Osteoblast (primary cell): ENCODE measurements around the gene NEK10. TPM values are rescaled to one million over a fixed set of nuclear protein-coding genes. Genes with fewer than 3 reads are reported as not detected.

ENCODE experiments used
- DNase-seq: peaks from one replicate; pipeline ENCODE4 v3.0.0; 2011; ENCODE audit warnings: low spot score, mixed read lengths; ENCODE audit not compliant: insufficient read length; ENCODE audit errors: missing footprints
- H2AFZ ChIP-seq: 2 replicates; pipeline ENCODE4 v1.6.0; 2011; ENCODE audit warnings: mild to moderate bottlenecking, low read length
- H3K27ac ChIP-seq: 2 replicates; pipeline ENCODE4 v1.5.1; 2011; ENCODE audit warnings: mild to moderate bottlenecking, low read depth, low read length, moderate library complexity
- H3K27me3 ChIP-seq: 2 replicates; pipeline ENCODE4 v1.6.0; 2012; ENCODE audit warnings: mild to moderate bottlenecking, control low read depth, inconsistent platforms, low read length, moderate library complexity; ENCODE audit not compliant: insufficient read depth
- H3K36me3 ChIP-seq: 2 replicates; pipeline ENCODE4 v1.5.1; 2011; ENCODE audit warnings: mild to moderate bottlenecking, low read length, control low read depth, moderate library complexity; ENCODE audit not compliant: insufficient read depth
- H3K4me1 ChIP-seq: 2 replicates; pipeline ENCODE4 v1.5.1; 2011; ENCODE audit warnings: mild to moderate bottlenecking, low read length, control low read depth, moderate library complexity; ENCODE audit not compliant: insufficient read depth
- H3K4me2 ChIP-seq: 2 replicates; pipeline ENCODE4 v1.6.0; 2011; ENCODE audit warnings: mild to moderate bottlenecking, low read length; ENCODE audit not compliant: insufficient read depth
- H3K4me3 ChIP-seq: fragments of 200-600 bp; sonication (generic); 3 replicates; pipeline ENCODE4 v1.5.1; 2012; ENCODE audit warnings: mild to moderate bottlenecking, low read length, inconsistent platforms; ENCODE audit not compliant: insufficient read depth
- H3K79me2 ChIP-seq: 2 replicates; pipeline ENCODE4 v1.6.0; 2012; ENCODE audit warnings: mild to moderate bottlenecking, low read length, control low read depth, inconsistent platforms; ENCODE audit not compliant: insufficient read depth
- H3K9me3 ChIP-seq: 2 replicates; pipeline ENCODE4 v1.5.1; 2011; ENCODE audit warnings: low read depth, low read length, control low read depth
- H4K20me1 ChIP-seq: 2 replicates; pipeline ENCODE4 v1.6.0; 2012; ENCODE audit warnings: mild to moderate bottlenecking, low read length, control low read depth; ENCODE audit not compliant: insufficient read depth
- total RNA-seq: library from RNA; depleted of rRNA; stranded (reverse); fragments of >200 nt; gene quantifications from 2 replicates; pipeline ENCODE4 v1.2.3, GENCODE V29; 2012
- TF ChIP-seq, protein P1 (sequence below): IDR thresholded peaks from 2 replicates; pipeline ENCODE4 v1.5.1; 2011; ENCODE audit warnings: mild to moderate bottlenecking, low read depth, low read length, moderate library complexity; ENCODE audit errors: extremely low read depth

NEK10 gene
- total RNA-seq, 1 donor = 69.8 TPM

- Histone ChIP-seq H3K36me3 (no peaks in the 10 kb centered on the region), H3K9me3 (no peaks in the 10 kb centered on the region), H3K27ac (no peak overlapping the region), H4K20me1 (no peaks in the 10 kb centered on the region), H3K4me2 (no peak overlapping the region), H3K27me3 (no peaks in the 10 kb centered on the region), H2AFZ (no peak overlapping the region), H3K4me1 (no peaks in the 10 kb centered on the region), H3K79me2 (no peaks in the 10 kb centered on the region), H3K4me3 (no peak overlapping the region)
- TF ChIP-seq, protein P1, sequence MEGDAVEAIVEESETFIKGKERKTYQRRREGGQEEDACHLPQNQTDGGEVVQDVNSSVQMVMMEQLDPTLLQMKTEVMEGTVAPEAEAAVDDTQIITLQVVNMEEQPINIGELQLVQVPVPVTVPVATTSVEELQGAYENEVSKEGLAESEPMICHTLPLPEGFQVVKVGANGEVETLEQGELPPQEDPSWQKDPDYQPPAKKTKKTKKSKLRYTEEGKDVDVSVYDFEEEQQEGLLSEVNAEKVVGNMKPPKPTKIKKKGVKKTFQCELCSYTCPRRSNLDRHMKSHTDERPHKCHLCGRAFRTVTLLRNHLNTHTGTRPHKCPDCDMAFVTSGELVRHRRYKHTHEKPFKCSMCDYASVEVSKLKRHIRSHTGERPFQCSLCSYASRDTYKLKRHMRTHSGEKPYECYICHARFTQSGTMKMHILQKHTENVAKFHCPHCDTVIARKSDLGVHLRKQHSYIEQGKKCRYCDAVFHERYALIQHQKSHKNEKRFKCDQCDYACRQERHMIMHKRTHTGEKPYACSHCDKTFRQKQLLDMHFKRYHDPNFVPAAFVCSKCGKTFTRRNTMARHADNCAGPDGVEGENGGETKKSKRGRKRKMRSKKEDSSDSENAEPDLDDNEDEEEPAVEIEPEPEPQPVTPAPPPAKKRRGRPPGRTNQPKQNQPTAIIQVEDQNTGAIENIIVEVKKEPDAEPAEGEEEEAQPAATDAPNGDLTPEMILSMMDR = no peak
- DNase-seq = no peak
Observed at GRCh38 chr3:27208961-27209616, 160.1 kb downstream of the NEK10 start.

DNA sequence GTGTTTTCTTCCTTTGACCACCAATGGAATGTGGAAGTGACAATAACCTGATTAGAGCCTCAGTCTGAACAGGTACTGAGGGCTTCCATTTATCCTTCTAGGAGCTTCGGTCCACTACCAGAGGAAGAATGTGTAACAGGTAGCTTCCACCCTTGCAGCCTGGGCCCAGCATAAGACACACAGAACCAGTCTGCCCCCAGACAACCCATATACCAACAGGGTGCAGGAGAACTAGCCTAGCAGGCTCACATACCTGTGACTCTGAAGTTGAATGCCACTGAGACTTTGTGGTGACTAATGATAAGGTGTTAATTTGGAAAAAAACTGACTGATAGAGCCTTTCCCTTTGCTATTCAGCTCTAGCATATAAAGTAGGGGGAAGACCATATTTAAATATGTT, 166.2 kb downstream of the NEK10 start:
- no peaks in the 10 kb centered on the region for H3K9me3 ChIP-seq
- H3K36me3 ChIP-seq = no peaks in the 10 kb centered on the region
- H3K4me3 ChIP-seq = no peak overlapping the region
- H3K79me2 ChIP-seq = no peaks in the 10 kb centered on the region
- no peaks in the 10 kb centered on the region for H3K4me1 ChIP-seq
- TF ChIP-seq, protein P1 = no peak
- H3K27me3 ChIP-seq = no peaks in the 10 kb centered on the region
- no peak overlapping the region for H2AFZ ChIP-seq
- DNase-seq = no peak
- no peak overlapping the region for H3K27ac ChIP-seq
- H4K20me1 ChIP-seq = no peaks in the 10 kb centered on the region
- no peak overlapping the region for H3K4me2 ChIP-seq

DNA sequence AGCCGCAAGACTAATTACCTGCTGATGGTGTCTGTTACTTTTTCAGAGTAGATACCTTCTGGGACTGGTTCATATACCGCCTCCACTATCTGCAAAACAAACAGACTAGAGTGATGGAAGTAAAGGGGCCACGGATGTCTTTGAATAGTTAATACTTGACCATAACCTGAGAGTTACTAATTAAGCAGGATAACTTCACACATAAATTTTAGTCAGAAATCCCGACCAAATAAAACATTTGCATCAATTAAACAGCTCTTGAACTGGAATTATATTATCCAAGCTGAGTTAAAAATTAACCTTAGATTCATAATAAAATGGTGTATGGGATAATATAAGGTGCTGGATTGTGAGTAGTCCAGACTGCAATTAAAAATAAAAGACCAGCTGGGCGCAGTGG, 167.7 kb downstream of the NEK10 start:
- TF ChIP-seq, protein P1 = no peak
- Histone ChIP-seq H4K20me1 (no peaks in the 10 kb centered on the region), H3K36me3 (no peaks in the 10 kb centered on the region), H3K4me1 (no peaks in the 10 kb centered on the region), H2AFZ (no peak overlapping the region), H3K4me2 (no peak overlapping the region), H3K27ac (no peak overlapping the region), H3K27me3 (no peaks in the 10 kb centered on the region), H3K4me3 (no peak overlapping the region), H3K9me3 (no peaks in the 10 kb centered on the region), H3K79me2 (no peaks in the 10 kb centered on the region)
- DNase-seq = no peak

- DNase-seq = no peak
- H3K27ac ChIP-seq = no peak overlapping the region
- peaks cover under 1% of the 10 kb centered on the region for H3K4me1 ChIP-seq
- no peaks in the 10 kb centered on the region for H3K27me3 ChIP-seq
- H3K4me2 ChIP-seq = no peak overlapping the region
- TF ChIP-seq, protein P1 = no peak
- H2AFZ ChIP-seq = no peak overlapping the region
- no peaks in the 10 kb centered on the region for H3K36me3 ChIP-seq
- H3K79me2 ChIP-seq = no peaks in the 10 kb centered on the region
- no peaks in the 10 kb centered on the region for H3K9me3 ChIP-seq
- no peaks in the 10 kb centered on the region for H4K20me1 ChIP-seq
- H3K4me3 ChIP-seq = no peak overlapping the region
Observed at GRCh38 chr3:27200721-27201489, 168.3 kb downstream of the NEK10 start.
